GM23248 (cell line): ENCODE results near the gene UBTD1.

Experiments
- EZH2 ChIP-seq: fragments of 200-600 bp; sonication (generic); IDR thresholded peaks from 2 replicates; pipeline ENCODE4 v1.6.1; 2018; ENCODE audit warnings: antibody characterized with exemption, mild to moderate bottlenecking; ENCODE audit not compliant: insufficient read depth, poor library complexity, severe bottlenecking
- EZH2phosphoT487 ChIP-seq: fragments of 200-600 bp; sonication (generic); IDR thresholded peaks from 2 replicates; pipeline ENCODE4 v1.6.1; 2018; ENCODE audit warnings: antibody characterized with exemption, moderate library complexity, mild to moderate bottlenecking, low read depth; ENCODE audit not compliant: insufficient read depth

- no peak for TF ChIP-seq EZH2phosphoT487
- TF ChIP-seq EZH2, result no peak
Measured at GRCh38 chr10:97459111-97459510, 39.6 kb upstream of the UBTD1 start.
